HUES48 (cell line): ENCODE data around the gene PI4KA.
"Not testable (repeated sequence)": the region's sequence is repeated elsewhere in the genome, so short reads cannot be mapped to it uniquely, and the experiment has no call there.

Experiments
- H3K27ac ChIP-seq: one replicate; pipeline ENCODE4 v1.7.0; 2013; ENCODE audit warnings: low read depth, low read length, inconsistent platforms
- H3K27me3 ChIP-seq: 2 replicates; pipeline ENCODE4 v1.6.1; 2013; ENCODE audit warnings: mild to moderate bottlenecking, low read length; ENCODE audit not compliant: control insufficient read depth, insufficient read depth
- H3K36me3 ChIP-seq: 2 replicates; pipeline ENCODE4 v1.6.1; 2013; ENCODE audit warnings: low read length; ENCODE audit not compliant: control insufficient read depth, insufficient read depth
- H3K4me1 ChIP-seq: 2 replicates; pipeline ENCODE4 v1.6.1; 2013; ENCODE audit warnings: mild to moderate bottlenecking, low read length; ENCODE audit not compliant: control insufficient read depth, insufficient read depth
- H3K4me3 ChIP-seq: 2 replicates; pipeline ENCODE4 v1.5.1; 2013; ENCODE audit warnings: mild to moderate bottlenecking, low read depth, low read length
- H3K9ac ChIP-seq: 2 replicates; pipeline ENCODE4 v1.6.1; 2013; ENCODE audit warnings: mild to moderate bottlenecking, low read depth, low read length, moderate library complexity
- H3K9me3 ChIP-seq: 2 replicates; pipeline ENCODE4 v1.6.1; 2013; ENCODE audit warnings: low read length; ENCODE audit not compliant: control insufficient read depth, insufficient read depth

Gene PI4KA

GRCh38 chr22:20707549-20708118 is 151.0 kb downstream of the PI4KA start:
- H3K9me3 ChIP-seq, H3K36me3 ChIP-seq, H3K4me3 ChIP-seq, H3K27ac ChIP-seq, H3K9ac ChIP-seq, H3K4me1 ChIP-seq: not testable (repeated sequence)
- peaks cover 12% of the 10 kb centered on the region for H3K27me3 ChIP-seq

GRCh38 chr22:20703816-20704609 is 154.6 kb downstream of the PI4KA start:
- H3K9ac ChIP-seq, H3K9me3 ChIP-seq, H3K36me3 ChIP-seq, H3K4me1 ChIP-seq, H3K27ac ChIP-seq: not testable (repeated sequence)
- Histone ChIP-seq H3K27me3 (peaks cover 12% of the 10 kb centered on the region), H3K4me3 (peak overlapping the region; percentile 40)

DNA sequence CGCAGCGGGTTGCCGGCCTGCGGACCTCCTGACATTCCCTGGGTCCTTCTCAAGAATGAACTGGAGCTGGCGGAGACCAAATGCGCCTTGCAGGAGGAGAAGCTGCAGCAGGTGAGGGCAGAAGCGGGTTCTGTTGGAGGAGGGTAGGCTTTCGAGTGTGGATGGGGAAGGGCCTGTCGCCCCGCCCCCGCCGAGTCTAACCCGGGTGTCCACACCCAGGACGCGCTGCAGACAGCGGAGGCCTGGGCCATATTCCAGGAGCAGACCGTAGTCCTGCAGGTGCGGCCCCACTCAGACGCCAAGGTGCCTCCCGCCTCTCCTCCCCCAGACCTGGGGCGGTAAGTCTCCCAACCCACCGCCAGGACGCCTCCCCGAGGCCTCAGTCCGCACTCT is 155.2 kb downstream of the PI4KA start:
- H3K9me3 ChIP-seq, H3K4me1 ChIP-seq, H3K27ac ChIP-seq, H3K36me3 ChIP-seq, H3K9ac ChIP-seq: not testable (repeated sequence)
- Histone ChIP-seq H3K4me3 (peak overlapping the region; percentile 40; the same call in 1 of the 2 replicates), H3K27me3 (peaks cover 12% of the 10 kb centered on the region)

- not testable (repeated sequence) for H3K36me3 ChIP-seq, H3K9ac ChIP-seq, H3K9me3 ChIP-seq, H3K4me1 ChIP-seq
- Histone ChIP-seq H3K27ac (peak overlapping the region; percentile 79), H3K4me3 (peak overlapping the region; percentile 71), H3K27me3 (peaks cover 12% of the 10 kb centered on the region)
Observed at GRCh38 chr22:20702546-20703413, 155.8 kb downstream of the PI4KA start.

DNA sequence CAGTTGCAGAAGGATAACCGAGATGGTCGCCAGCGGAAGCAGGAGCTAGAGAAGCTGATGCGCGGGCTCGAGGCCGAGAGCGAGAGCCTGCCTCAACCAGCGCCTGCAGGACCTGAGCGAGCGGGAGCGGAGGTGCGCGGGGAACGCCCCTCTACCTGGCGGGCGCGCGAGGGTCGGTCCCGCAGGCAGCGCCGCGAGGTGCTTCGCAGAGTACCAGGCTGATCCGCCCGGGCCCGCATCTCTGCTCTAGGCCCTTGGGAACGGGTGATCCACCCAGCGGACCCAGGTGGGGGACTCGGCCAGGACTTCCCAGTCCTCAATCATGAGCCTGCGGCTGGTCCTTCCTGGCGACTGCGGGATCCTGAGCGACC is 156.5 kb downstream of the PI4KA start:
- H3K27me3 ChIP-seq, result peaks cover 12% of the 10 kb centered on the region
- H3K4me1 ChIP-seq, H3K36me3 ChIP-seq, H3K9me3 ChIP-seq, H3K9ac ChIP-seq: not testable (repeated sequence)
- peak overlapping the region; percentile 61 for H3K27ac ChIP-seq
- H3K4me3 ChIP-seq, result peak overlapping the region; percentile 71

- peak overlapping the region; percentile 71 for H3K4me3 ChIP-seq
- H3K9me3 ChIP-seq, H3K27ac ChIP-seq, H3K4me1 ChIP-seq, H3K9ac ChIP-seq, H3K36me3 ChIP-seq: not testable (repeated sequence)
- H3K27me3 ChIP-seq, result peaks cover 12% of the 10 kb centered on the region
Observed at GRCh38 chr22:20701680-20702136, 156.9 kb downstream of the PI4KA start.

DNA sequence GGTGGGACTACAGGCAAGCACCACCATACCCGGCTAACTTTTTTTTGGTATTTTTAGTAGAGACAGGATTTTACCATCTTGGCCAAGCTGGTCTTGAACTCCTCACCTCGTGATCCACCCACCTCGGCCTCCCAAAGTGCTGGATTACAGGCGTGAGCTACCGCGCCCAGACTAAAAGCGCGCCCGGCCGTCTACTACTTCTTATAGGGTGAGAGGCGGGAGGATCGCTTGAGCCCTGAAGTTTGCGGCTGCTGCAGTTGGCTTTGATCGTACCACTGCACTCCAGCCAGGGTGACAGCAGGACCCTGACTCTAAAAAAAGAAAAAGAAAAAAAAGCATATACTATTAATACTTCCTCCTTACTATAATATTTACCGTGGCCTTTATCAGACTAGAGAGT is 158.3 kb downstream of the PI4KA start:
- not testable (repeated sequence) for H3K4me1 ChIP-seq, H3K9me3 ChIP-seq, H3K36me3 ChIP-seq, H3K4me3 ChIP-seq, H3K27ac ChIP-seq, H3K9ac ChIP-seq
- H3K27me3 ChIP-seq, result peaks cover 12% of the 10 kb centered on the region

- not testable (repeated sequence) for H3K4me1 ChIP-seq, H3K27me3 ChIP-seq, H3K9ac ChIP-seq, H3K27ac ChIP-seq, H3K4me3 ChIP-seq, H3K9me3 ChIP-seq, H3K36me3 ChIP-seq
Observed at GRCh38 chr22:20699856-20700255, 158.8 kb downstream of the PI4KA start.

- not testable (repeated sequence) for H3K9ac ChIP-seq, H3K27me3 ChIP-seq, H3K36me3 ChIP-seq, H3K9me3 ChIP-seq, H3K27ac ChIP-seq, H3K4me3 ChIP-seq, H3K4me1 ChIP-seq
Observed at GRCh38 chr22:20697481-20698113, 161.0 kb downstream of the PI4KA start.

DNA sequence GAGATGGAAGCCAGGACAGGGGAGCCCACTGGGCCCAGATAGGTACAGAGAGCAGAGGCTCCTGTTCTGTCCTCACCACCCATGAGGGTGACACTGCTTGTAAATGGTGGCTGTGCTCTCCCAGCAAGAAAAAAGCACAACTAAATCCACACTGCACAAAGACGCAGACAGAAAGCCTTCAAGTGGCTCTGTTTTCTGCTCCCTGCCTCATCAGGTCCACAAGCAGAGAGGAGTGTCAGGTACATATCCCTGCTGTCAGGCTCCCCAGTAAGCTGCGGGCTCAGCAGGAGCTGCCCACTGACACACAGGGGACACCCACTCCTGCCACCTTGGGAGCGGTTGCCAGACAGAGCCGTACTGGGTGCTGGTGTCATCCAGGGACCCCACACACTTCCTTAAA is 162.6 kb downstream of the PI4KA start:
- H3K4me1 ChIP-seq, H3K4me3 ChIP-seq, H3K36me3 ChIP-seq, H3K27ac ChIP-seq, H3K27me3 ChIP-seq, H3K9me3 ChIP-seq, H3K9ac ChIP-seq: not testable (repeated sequence)

DNA sequence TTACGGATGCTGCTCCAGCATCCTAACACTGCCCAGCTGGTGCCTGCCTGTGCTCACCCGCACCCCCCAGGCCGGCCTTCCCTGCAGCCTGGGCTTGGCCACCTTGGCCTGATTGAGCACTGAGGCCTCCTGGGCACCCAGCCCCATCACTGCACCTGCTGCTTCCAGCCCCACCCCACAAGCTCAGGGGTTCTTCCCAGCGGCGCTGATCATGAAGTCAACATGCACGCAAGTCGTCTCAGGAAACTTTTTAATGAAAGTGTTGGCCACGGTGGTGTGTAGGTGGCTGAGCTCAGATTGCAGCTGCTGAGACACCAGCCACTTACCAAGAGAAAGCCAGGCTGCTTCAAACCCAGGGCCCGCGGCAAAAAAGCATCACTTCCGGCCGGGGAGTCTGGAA is 163.4 kb downstream of the PI4KA start:
- not testable (repeated sequence) for H3K27ac ChIP-seq, H3K9ac ChIP-seq, H3K4me3 ChIP-seq, H3K9me3 ChIP-seq, H3K4me1 ChIP-seq, H3K36me3 ChIP-seq, H3K27me3 ChIP-seq
